Right lobe of liver (tissue), 6 donors: ENCODE data around the gene ZNF710. TPM values are rescaled to one million over a fixed set of nuclear protein-coding genes. Genes with fewer than 3 reads are reported as not detected.

ENCODE experiments used
- ATAC-seq, 4 donors: fragments of 200-7000 bp; cut with Tn5 transposase; one replicate each; pipeline ENCODE4 v1.9.1; 2020; ENCODE audit warnings: mild to moderate bottlenecking in 4 of 4, moderate library complexity in 4 of 4
- DNase-seq, 3 donors: peaks; one replicate each; pipeline ENCODE4 v3.0.0-alpha.2; 2020
- H3K27ac ChIP-seq, 3 donors: fragments of 200-600 bp; one replicate each; pipeline ENCODE4 v1.8.0; 2022
- H3K27me3 ChIP-seq, 2 donors: fragments of 200-600 bp; one replicate each; pipeline ENCODE4 v1.8.0; 2022
- H3K36me3 ChIP-seq, 4 donors: fragments of 200-600 bp; sonication (generic) in 1 of 4; one replicate each; pipeline versions ENCODE4 v1.5.1 to v1.8.0; 2017 to 2022; ENCODE audit warnings: control low read depth in 1 of 4
- H3K4me1 ChIP-seq, 4 donors: fragments of 200-600 bp; sonication (generic) in 1 of 4; one replicate each; pipeline versions ENCODE4 v1.5.1 to v1.8.0; 2017 to 2022; ENCODE audit warnings: control low read depth in 1 of 4
- H3K4me3 ChIP-seq, 3 donors: fragments of 200-600 bp; one replicate each; pipeline ENCODE4 v1.8.0; 2022
- H3K9me3 ChIP-seq, 4 donors: fragments of 200-600 bp; sonication (generic) in 1 of 4; one replicate each; pipeline versions ENCODE4 v1.5.1 to v1.8.0; 2017 to 2022; ENCODE audit warnings: control low read depth in 1 of 4
- CTCF ChIP-seq, 4 donors: fragments of 200-600 bp in 3 of 4; fragments of 450-650 bp in 1 of 4; IDR thresholded peaks; one replicate each; pipeline versions ENCODE4 v1.5.1 to v1.8.0; 2016 to 2022; ENCODE audit warnings: antibody characterized with exemption in 4 of 4, mild to moderate bottlenecking in 2 of 4
- POLR2A ChIP-seq: fragments of 450-650 bp; IDR thresholded peaks from one replicate; pipeline ENCODE4 v1.6.1; 2017; ENCODE audit warnings: antibody characterized with exemption, mild to moderate bottlenecking
- WGBS: methylation state at CpG from one replicate; pipeline ENCODE4 v1.1.6; 2018; ENCODE audit warnings: low coverage, low lambda C conversion rate; ENCODE audit not compliant: insufficient coverage; ENCODE audit errors: missing lambda C conversion rate; 5-methylcytosine and 5-hydroxymethylcytosine counted together
- intact Hi-C, 2 donors: fragments of 100-400 bp; cut with DNase I; formaldehyde crosslinking; loops; one replicate each; pipeline versions ENCODE4 v1.11.2 to v1.14.1; 2022
- total RNA-seq, 6 experiments: library from RNA; depleted of rRNA in 2 of 6; stranded (reverse); fragments of >200 nt in 2 of 6; fragmentation: NEBNext Ultra II Directional in 3 of 6; extraction: Animal tissue kit (Norgen Biotek cat#: 25700) in 3 of 6; gene quantifications; one replicate each; pipeline versions ENCODE4 v1.1.0 to v1.2.4, GENCODE V29; 2016 to 2023
- donor health status: DM: no; HTN: yes; CAD: no.
- donor health status: DM: no; HTN: no; CAD: no.
- donor health status: DM: no; HTN: no; CAD: no.
- donor health status: DM: no; HTN: yes; CAD: no.
- donor health status: DM: no; HTN: yes; CAD: no.

ZNF710 gene
- total RNA-seq, 6 experiments from 2014 or later, result 4.7 to 17.1 (median 7.4) TPM

GRCh38 chr15:90035840-90036230 is 34.7 kb downstream of the ZNF710 start:
- DNase-seq, result peak in 2 of 3 donors; percentile 53 to 62
- Histone ChIP-seq H3K4me3 (no peak overlapping the region), H3K27ac (peak overlapping the region; percentile 43 to 87 (median 67)), H3K9me3 (no peaks in the 10 kb centered on the region), H3K27me3 (no peaks in the 10 kb centered on the region), H3K4me1 (peaks cover 0 to 59% (median 31%) of the 10 kb centered on the region in 4 donors), H3K36me3 (no peaks in the 10 kb centered on the region)
- TF ChIP-seq POLR2A (no peak), CTCF (IDR thresholded peaks at IDR 0.05) (no peak)
- WGBS, result 52% methylated on average over 9 of the region's 10 CpGs
- intact Hi-C loops, result no loop called here
- no peak for ATAC-seq

- TF ChIP-seq CTCF (IDR thresholded peaks at IDR 0.05) (no peak), POLR2A (no peak)
- peak in 2 of 3 donors; percentile 35 to 41 for DNase-seq
- Histone ChIP-seq H3K4me3 (no peak overlapping the region), H3K36me3 (no peaks in the 10 kb centered on the region), H3K4me1 (peaks cover 0 to 59% (median 31%) of the 10 kb centered on the region in 4 donors), H3K27ac (peak overlapping the region in 2 of 3 donors; percentile 67 to 87), H3K27me3 (no peaks in the 10 kb centered on the region), H3K9me3 (no peaks in the 10 kb centered on the region)
- no peak for ATAC-seq
- 68% methylated on average over 6 of the region's 9 CpGs for WGBS
- intact Hi-C loops, result no loop called here
These were observed 35.2 kb downstream of the ZNF710 start for GRCh38 chr15:90036343-90036742.

GRCh38 chr15:90036806-90037510 is 35.8 kb downstream of the ZNF710 start:
- Histone ChIP-seq H3K27ac (peak overlapping the region in 2 of 3 donors; percentile 67 to 87), H3K4me3 (no peak overlapping the region), H3K36me3 (no peaks in the 10 kb centered on the region), H3K27me3 (no peaks in the 10 kb centered on the region), H3K9me3 (no peaks in the 10 kb centered on the region), H3K4me1 (peaks cover 0 to 59% (median 31%) of the 10 kb centered on the region in 4 donors)
- TF ChIP-seq CTCF (IDR thresholded peaks at IDR 0.05) (no peak), POLR2A (no peak)
- DNase-seq, result peak in 2 of 3 donors; percentile 51 to 55
- WGBS, result 48% methylated on average over 10 of the region's 11 CpGs
- intact Hi-C loops, result no loop called here
- ATAC-seq, result peak in 1 of 4 donors; percentile 25

- no peaks in the 10 kb centered on the region for H3K36me3 ChIP-seq
- TF ChIP-seq CTCF (IDR thresholded peaks at IDR 0.05) (no peak), POLR2A (no peak)
- WGBS, result 60% methylated on average over 1 of the region's 5 CpGs
- no peak overlapping the region for H3K4me3 ChIP-seq
- no peaks in the 10 kb centered on the region for H3K9me3 ChIP-seq
- peak overlapping the region in 2 of 3 donors; percentile 49 to 87 for H3K27ac ChIP-seq
- H3K27me3 ChIP-seq, result no peaks in the 10 kb centered on the region
- intact Hi-C loops, result no loop called here
- ATAC-seq, result peak in 1 of 4 donors; percentile 1
- peaks cover 0 to 59% (median 31%) of the 10 kb centered on the region in 4 donors for H3K4me1 ChIP-seq
- DNase-seq, result no peak
These were observed 36.4 kb downstream of the ZNF710 start for GRCh38 chr15:90037511-90037860.
